Inflammatory macrophage (primary cell): ENCODE results near the gene FMO4.
"Not testable (repeated sequence)": the region's sequence is repeated elsewhere in the genome, so short reads cannot be mapped to it uniquely, and the experiment has no call there.

Source experiments
- DNase-seq, 2 donors: peaks; one replicate each; pipeline ENCODE4 v3.0.0-alpha.2; 2020 to 2022
- total RNA-seq, 18 experiments: gene quantifications; one replicate each; lab custom pipeline; 2026; ENCODE audit warnings: mixed read lengths in 6 of 18, inconsistent platforms in 2 of 18; lab: John Stamatoyannopoulos, UW

The FMO4 gene, protein sequence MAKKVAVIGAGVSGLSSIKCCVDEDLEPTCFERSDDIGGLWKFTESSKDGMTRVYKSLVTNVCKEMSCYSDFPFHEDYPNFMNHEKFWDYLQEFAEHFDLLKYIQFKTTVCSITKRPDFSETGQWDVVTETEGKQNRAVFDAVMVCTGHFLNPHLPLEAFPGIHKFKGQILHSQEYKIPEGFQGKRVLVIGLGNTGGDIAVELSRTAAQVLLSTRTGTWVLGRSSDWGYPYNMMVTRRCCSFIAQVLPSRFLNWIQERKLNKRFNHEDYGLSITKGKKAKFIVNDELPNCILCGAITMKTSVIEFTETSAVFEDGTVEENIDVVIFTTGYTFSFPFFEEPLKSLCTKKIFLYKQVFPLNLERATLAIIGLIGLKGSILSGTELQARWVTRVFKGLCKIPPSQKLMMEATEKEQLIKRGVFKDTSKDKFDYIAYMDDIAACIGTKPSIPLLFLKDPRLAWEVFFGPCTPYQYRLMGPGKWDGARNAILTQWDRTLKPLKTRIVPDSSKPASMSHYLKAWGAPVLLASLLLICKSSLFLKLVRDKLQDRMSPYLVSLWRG
- total RNA-seq: 2.4 to 10.2 (median 6.8) reads per million in 18 experiments

GRCh38 chr1:171313835-171314320 is at the start of gene FMO4:
TSS of gene FMO4 (plus strand) at chr1:171314183. CDS start at chr1:171319826, 5,643 bp downstream.
- peak; percentile 98 to 99 for DNase-seq

DNA sequence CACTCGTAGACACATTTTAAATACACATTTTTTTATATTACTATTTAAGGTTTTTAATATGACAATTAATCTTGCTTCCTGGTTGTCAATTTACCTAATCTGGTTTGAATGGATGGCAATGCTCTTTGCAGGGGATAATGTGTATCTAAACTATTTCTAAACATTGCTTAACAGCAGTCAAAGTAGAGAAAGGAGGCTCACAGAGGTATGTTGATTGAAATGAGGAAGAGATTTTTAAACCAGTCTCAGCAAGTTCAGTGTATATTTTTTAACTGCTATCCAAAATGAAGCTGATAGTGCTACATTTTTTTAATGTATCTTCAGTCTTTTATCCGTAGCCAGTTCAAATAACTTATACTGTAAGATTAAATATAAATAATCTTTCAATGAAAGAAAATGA is 48.3 kb upstream of the FMO4 start:
- no peak for DNase-seq

DNA sequence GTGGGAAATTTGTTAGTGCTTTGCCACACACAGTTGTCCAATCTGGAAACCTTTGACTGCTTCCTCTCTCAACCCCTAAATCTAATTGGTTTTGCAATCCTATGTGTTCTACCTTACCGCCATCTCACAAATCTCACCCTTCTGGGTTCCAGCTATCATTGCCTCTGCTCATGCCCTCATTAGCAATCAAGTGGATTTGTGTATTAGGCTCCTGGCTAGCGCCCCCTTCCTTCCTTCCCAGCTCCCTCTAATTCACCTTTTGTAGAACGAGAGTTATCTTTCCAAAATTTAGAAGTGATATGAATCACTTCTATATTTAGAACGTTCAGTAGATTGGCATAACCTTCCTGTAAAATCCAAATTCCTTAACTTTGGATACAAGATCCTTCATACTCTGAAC is 47.1 kb upstream of the FMO4 start:
- no peak for DNase-seq

DNA sequence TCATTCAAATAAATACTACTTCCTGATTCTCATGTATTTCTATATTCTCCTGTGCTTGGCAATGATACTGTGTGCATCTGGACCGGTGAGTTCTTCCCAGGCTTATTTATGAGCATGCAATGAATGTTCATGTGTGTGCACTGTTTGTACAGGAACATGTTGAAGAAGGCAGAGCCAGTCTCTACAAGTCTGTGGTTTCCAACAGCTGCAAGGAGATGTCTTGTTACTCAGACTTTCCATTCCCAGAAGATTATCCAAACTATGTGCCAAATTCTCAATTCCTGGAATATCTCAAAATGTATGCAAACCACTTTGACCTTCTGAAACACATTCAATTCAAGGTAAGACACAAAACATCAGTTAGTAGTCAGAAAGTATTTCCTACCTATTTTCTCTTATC is 46.6 kb upstream of the FMO4 start:
- DNase-seq: no peak

GRCh38 chr1:171270806-171271205 is 43.2 kb upstream of the FMO4 start:
- no peak for DNase-seq

DNA sequence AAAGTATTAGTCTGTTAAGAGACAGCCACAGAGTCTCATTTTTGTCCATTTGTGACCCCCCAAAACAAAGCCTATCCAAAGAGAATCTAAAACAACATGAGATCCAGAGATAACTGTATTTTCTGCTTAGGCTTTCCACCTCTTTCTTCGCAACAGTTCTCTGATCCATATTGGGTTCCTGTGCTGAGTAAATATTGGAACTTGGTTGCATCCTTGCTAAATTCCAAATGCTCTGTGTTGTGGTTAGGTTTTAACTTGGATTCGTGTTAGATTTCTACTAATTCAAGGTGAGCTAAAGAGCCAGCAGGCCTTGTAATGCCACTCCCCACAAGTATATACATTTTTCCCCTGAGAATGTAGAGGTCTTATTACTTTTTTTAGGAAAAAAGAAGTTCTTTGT is 36.4 kb upstream of the FMO4 start:
- DNase-seq: no peak

GRCh38 chr1:171279234-171279633 is 34.7 kb upstream of the FMO4 start:
- DNase-seq: no peak

DNA sequence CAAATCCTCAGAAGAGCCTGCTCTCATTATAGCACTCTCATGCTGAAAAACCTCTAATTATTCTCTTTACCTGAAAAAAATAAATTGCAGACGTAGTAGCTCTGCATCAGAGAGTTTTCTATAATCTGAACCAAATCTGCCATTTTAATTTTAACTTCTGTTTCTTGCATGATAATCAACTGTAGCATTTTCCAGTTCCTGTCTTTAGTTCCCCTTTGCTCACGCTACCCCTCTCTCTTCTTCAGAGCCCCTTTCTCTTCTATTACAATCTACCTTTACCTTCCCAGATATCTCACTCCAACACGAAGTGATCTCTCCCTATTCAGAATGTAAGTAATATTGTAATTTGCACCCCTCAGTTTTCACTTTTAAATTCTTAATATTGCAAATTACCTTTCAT is 34.3 kb upstream of the FMO4 start:
- no peak for DNase-seq

- DNase-seq: no peak
These were observed 33.4 kb upstream of the FMO4 start for GRCh38 chr1:171280599-171280998.

DNA sequence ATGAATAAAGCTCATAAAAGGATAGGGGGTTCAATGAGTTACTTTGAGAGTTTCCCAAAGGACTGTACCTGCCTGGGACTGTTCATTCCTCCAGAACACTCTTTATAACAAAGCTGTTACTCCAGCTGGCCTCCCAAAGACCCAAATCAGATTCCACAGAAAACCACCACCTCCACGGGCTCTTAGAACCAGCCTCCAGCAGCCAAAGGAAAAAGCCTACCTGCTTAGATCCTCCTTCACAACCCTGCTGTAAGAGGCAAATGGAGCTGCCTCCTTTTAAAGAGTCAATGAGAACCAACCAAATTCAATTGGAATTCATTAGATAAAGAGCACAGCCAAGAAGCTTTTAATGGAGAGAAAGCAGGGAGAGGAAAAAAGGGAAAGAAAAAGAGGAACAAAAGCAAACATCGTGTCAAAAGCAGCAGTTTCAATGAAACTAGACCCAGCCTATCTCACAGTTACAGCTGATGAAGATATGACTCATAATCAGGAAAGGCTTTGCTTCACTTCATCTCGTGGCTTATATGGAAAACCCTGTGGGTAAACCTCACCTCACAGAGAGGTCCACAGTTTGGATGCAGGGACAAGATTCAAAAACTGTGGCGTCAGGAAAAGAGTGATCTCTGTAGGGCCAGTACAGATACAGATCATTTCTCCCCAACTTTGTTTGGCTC is 27.8 kb upstream of the FMO4 start:
- peak; percentile 24 to 43 for DNase-seq

GRCh38 chr1:171290621-171291020 is 23.4 kb upstream of the FMO4 start:
- DNase-seq: no peak

DNA sequence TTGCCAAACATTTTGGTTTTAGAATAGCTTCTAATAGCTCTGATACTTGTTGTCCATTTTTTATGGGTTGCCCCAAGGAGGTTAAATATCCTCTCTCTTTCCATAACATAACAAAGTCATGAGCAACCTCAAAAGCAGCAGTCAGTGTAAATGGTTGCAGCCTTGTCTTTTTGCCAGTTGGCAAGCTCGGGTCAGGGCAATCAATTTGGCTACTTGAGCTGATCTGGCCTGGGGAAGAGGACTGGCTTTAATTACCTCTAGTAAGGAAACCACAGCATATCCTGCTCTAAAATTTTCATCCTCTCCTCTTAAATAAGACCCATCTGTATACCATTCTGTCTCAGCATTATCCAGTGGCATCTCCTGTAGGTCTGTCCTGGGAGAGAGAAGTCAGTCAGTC is 21.2 kb upstream of the FMO4 start:
- DNase-seq: no peak

GRCh38 chr1:171295383-171295782 is 18.6 kb upstream of the FMO4 start:
- DNase-seq: not testable (repeated sequence)

DNA sequence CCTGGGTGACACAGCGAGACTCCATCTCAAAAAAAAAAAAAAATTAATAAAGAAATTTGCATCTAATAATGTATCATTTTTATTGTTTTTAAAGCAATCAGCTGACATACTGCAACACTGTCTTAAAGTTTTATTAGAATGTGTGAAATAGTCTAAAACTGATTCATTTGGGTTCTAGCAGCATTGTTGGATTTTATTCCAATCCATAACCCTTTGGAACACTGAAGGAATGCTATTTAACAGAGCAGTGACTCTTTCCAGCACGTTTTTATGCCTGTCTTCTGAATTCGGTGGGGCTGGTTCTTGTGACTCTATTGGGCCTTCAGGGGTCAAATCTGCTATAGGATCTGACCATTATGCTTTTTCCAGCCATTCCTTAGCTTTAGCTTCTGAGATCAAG is 18.2 kb upstream of the FMO4 start:
- DNase-seq: no peak

- no peak for DNase-seq
These were observed 17.1 kb upstream of the FMO4 start for GRCh38 chr1:171296897-171297296.

- no peak for DNase-seq
These were observed 15.3 kb upstream of the FMO4 start for GRCh38 chr1:171298696-171299095.

GRCh38 chr1:171299342-171299741 is 14.6 kb upstream of the FMO4 start:
- no peak for DNase-seq

- DNase-seq: no peak
These were observed 13.6 kb upstream of the FMO4 start for GRCh38 chr1:171300401-171300800.

GRCh38 chr1:171310661-171311087 is 3.3 kb upstream of the FMO4 start:
- peak; percentile 26 to 53 for DNase-seq

- no peak for DNase-seq
These were observed 2.0 kb upstream of the FMO4 start for GRCh38 chr1:171311771-171312558.

DNA sequence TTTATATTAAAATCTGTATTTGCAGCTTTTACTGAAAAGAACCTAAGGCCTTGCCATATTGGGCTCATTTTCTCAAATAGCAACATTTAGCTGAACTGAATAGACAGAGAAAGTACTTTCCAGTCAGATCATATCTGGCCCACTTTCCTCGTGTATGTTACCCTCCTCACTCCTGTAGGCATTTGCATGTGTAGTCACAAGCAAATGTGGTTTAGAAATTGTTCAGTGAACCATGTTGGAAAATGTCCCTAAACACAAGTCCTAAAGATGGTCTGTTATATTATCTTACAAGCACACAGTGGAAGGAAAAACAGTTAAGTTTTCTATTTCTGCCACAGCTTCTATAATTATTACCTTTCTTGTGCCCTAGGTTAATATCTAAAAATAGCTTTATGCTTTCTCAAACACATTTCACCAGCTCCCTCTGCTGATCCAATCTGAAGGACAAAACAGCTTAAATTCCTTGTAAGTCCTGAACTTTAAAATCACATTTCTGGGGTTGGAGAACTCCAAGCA is 606 bp upstream of the FMO4 start:
- no peak for DNase-seq

GRCh38 chr1:171329251-171329650 is 15.3 kb downstream of the FMO4 start:
- DNase-seq: no peak
